Gastrocnemius medialis (tissue), 4 donors: ENCODE results near the gene CD79B.

Source experiments
- CTCF ChIP-seq, 5 experiments: fragments of 450-650 bp in 3 of 5; fragments of 200-600 bp in 2 of 5; sonication (generic) in 2 of 5; IDR thresholded peaks in 4 of 5; conservative IDR thresholded peaks in 1 of 5; 1 replicate in 4 of 5; 2 replicates in 1 of 5; pipeline ENCODE4 v1.5.1; 2016 to 2019; ENCODE audit warnings: antibody characterized with exemption in 5 of 5, mild to moderate bottlenecking in 3 of 5, moderate library complexity in 3 of 5
- POLR2A ChIP-seq, 2 donors: fragments of 450-650 bp; IDR thresholded peaks; one replicate each; pipeline ENCODE4 v1.6.1; 2017; ENCODE audit warnings: antibody characterized with exemption in 2 of 2, mild to moderate bottlenecking in 2 of 2, moderate library complexity in 2 of 2

- TF ChIP-seq CTCF (IDR thresholded peaks at IDR 0.05 in 4 of 5, conservative IDR thresholded peaks at IDR 0.05 in 1 of 5), result no peak
- TF ChIP-seq POLR2A (IDR thresholded peaks at IDR 0.05), result no peak
These were observed 28.3 kb upstream of the CD79B start for GRCh38 chr17:63960430-63960829.
